GM21576 (cell line): Measurements from ENCODE around the gene FXYD7.
"Not testable (repeated sequence)": the region's sequence is repeated elsewhere in the genome, so short reads cannot be mapped to it uniquely, and the experiment has no call there.

Experiments
- ATAC-seq: cut with Tn5 transposase; IDR thresholded peaks from one replicate; pipeline ENCODE4 v1.9.1; 2021; ENCODE audit warnings: mild to moderate bottlenecking, moderate library complexity; ENCODE audit not compliant: unreplicated experiment

The FXYD7 gene

DNA sequence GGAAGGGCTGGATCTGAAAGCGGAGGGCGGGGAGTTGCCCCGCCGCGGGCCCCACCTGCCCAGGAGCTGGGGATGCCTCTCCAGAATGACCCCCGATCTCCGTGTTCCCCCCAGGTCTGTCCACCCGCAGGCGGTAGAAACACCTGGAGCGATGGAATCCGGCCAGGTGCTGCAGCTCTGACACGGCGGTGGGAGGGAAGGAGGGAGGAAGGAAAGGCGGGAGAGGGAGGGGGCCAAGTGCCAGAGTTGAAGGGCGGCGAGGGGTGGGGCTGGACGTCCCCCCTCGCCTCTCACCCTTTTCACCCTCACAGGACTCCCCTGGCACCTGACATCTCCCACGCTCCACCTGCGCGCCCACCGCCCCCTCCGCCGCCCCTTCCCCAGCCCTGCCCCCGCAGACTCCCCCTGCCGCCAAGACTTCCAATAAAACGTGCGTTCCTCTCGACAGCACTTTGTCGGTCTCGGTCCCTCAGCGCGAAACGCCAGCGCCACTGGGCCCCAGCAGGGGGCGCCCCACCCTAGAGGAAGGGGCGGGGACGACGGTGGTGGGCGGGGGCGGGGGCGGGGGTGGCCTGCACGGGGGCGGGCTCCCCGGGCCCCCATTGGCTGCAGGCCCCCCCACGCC lies 337 bp upstream of the FXYD7 start:
- ATAC-seq = no peak

DNA sequence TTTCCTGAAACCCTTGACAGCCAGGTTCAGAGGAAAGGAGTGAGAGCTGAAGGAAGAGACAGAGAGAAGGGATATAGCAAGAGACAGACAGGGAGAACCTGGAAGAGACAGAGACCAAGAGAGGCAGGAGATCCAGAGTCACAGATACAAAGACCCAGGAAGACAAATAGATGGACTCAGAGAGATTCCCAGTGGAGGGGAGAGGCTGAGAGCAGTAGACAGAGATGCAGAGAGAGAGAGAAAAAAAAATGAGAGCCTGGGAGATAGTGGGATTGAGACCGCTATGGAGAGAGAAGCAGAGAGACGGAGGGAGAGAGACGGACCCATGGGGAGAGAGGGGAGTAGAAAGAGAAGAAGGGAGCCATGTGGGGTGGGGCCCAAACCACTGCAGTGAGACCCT lies 763 bp downstream of the FXYD7 start:
- ATAC-seq = no peak

DNA sequence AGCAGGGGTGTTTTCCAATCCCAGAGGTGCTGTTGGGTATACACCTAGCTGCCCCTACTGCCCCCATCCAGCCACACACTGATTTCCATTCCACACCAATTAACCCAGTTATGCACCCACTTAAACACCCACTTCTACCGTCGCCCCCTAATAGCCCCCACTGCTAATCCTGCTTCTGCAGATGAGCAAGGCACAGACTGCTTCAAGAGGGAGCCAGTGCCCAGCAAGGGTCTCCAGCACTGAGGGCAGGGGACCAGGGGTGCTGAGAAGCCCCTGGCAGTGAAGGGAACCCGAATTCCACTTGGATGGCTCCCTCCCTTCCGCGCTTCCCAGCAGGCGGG lies 1.2 kb downstream of the FXYD7 start:
- no peak for ATAC-seq

DNA sequence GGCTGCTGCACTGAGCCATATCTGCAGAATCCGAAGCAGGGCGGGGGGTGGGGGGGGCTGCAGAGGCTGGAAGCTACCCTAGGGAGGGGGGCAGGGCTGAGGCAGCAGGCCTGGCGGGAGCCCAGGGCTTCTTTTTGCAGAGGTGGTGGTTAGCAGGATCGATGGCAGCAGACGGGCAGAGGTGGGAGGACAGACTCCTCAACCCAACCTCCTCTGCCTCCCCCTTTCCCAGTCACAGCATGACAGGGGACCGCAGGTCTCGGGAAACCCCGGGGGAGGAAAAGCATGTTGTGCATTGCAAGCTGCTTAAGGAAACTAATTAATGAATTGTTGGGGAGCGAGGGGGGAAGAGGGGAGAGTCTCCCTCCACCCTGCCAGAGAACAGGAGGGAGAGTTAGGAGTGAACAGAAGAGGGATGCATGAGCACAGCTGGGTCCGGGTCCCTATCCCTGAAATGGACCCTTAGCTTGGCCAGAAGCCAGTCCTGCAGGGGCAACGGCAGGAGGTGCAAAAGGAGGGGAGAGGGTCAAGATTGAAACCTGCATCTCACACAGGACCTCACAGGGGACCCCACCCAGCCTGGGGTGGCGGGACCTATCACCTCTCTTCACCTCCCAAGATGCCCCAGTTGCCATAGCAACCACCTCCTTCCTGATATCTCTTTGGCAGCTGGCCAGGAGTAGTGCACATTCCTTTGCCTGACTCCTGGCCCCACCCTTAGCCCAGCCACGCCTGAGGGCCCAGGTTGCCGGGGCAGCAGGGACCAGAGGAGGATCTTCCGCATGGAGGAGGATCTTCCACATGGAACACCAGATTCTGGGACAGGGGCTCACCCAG lies 1.8 kb downstream of the FXYD7 start:
- no peak for ATAC-seq

DNA sequence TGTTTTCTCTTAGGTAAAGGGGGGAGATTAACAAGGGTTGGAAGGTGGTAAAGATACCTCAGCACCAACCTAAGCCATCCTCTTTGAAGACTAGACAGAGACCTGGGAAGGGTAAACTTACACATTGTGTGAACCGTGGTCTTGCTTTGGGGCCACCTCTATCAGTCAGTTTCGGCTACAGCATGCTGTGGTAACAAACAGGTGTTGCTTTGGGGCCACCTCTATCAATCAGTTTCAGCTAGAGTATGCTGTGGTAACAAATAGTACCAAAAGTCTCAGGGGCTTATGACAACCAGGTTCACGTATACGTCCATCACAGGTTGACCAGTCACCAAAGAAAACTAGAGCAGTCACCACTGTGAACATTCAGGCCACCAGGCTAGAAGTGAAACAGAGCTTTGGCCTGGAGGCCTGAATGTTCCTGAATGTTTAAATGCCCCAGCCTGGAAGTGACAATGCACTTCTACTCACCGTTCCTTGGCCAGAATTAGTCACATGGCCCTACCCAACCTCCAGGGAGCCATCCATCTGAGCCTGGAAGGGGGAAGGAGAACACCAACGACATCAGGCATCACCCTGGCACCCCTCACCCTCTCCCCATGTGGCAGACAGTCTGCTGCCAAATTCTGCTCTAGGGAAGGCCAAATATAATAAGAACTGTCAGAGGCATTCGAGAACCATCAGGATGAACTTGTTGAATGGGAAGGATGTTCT lies 3.8 kb downstream of the FXYD7 start:
- ATAC-seq = no peak

DNA sequence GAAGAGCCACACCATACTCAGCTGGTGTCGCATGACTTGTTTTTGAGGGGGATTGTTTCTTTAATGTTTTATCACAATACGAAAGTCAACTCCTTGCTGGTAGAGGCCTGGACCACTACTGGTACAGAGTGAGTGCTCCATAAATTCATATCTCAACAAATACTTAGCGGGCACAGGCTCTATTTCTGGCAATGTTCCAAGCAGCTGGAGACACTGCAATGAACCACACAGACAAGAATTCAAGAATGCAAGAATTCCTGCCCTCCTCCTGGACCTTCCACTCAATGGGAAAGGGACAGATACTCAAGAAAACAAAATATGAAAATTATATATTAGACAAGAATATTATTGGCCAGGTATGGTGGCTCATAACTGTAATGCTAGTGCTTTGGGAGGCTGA lies 6.4 kb downstream of the FXYD7 start:
- ATAC-seq = no peak

DNA sequence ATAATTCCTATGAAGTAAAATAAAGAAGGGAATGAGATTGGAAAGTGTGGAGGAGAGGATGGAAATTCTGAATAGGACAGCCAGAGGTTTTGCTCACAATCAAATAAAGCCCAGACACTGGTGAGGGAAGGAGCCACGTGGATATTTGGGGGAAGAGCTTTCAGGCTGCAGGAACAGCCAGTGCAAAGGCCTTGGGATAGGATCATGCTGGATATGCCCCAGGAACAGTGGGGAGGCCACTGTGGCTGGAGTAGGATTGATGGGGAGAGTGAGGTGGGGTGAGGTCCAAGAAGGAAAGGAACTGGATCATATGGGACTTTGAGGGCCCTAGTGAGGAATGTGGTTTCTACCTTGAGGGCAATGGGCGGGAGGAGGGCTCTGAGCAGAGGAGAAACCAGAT lies 7.4 kb downstream of the FXYD7 start:
- no peak for ATAC-seq

DNA sequence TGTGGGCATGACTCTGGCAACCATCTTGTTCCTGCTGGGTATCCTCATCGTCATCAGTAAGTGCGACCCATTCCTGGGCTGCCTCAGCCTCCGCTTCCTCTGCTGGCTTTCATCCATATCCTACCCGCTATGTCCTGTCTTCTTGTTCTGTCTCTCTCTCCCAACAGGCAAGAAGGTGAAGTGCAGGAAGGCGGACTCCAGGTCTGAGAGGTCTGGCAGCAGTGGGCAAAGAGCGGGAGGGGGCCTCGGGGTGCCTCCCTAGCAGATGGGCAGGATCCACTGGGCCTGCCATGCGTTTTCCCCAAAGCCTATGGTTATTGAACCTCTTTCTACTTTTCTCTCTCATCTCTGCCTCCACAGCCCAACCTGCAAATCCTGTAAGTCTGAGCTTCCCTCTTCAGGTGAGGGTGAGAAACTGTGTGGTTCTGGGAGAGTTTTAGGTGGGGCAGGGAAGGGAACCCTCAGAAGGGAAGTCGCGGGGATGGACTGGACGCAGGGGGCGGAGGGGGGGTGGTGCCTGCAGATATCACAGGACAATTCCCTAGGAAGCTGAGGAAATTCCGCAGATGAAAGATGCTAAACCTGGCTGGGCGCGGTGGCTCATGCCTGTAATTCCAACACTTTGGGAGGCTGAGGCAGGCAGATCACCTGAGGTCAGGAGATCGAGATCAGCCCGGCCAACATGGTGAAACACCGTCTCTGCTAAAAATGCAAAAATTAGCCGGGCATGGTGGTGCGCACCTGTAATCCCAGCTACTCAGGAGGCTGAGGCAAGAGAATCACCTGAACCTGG lies 8.4 kb downstream of the FXYD7 start:
- no peak for ATAC-seq

DNA sequence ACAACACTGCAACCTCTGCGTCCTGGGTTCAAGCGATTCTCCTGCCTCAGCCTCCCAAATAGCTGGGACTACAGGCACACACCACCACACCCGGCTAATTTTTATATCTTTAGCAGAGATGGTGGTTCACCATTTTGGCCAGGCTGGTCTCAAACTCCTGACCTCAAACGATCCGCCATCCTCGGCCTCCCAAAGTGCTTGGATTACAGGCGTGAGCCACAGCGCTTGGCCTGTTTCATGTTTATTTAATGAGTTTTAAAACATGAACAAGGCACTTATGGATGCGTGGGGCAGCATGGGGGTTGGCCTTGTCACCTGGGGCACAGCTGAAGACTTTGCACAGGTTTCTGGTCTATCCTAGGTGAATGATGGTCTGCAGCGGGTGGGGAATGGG lies 10.1 kb downstream of the FXYD7 start:
- not testable (repeated sequence) for ATAC-seq

DNA sequence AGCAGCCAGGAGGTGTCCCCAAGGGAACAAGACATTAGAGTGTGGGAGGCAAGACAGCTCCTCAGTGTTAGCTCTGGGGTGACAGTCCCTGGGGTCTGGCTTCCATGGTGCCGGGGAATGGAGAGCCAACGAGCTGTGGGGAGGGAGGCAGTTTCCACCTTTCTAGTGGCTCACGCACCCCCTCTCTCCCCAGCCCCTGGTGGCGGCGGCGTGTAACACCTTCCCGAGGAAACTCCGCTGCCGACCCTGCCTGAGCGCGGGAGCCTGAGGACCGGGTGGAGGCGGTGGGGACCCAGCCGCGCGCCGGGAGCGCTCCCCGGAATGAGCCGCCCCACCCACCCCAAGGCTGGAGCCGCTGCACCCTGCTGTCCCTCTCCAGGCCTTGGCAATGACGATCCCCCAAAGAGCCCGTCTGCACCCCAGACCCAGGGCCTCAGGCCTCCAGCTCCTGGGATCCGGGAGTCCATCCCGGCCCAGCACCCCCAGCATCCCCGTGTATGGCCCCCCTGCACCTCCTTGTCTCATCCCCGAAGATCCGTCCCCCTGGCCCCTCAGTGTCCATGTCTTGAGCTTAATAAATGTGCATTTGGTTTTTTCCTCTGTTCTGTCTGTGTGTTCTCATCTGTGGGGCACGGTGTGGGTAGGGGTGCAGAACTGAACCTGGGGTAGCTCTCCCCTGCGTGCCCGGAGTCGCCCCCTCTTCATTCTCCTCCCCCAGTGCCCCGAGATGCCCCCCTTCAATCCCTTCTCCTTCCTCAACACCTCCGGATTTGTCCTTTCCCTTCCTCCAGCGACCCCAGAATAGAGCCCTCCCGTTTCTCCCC lies 10.9 kb downstream of the FXYD7 start:
- no peak for ATAC-seq

DNA sequence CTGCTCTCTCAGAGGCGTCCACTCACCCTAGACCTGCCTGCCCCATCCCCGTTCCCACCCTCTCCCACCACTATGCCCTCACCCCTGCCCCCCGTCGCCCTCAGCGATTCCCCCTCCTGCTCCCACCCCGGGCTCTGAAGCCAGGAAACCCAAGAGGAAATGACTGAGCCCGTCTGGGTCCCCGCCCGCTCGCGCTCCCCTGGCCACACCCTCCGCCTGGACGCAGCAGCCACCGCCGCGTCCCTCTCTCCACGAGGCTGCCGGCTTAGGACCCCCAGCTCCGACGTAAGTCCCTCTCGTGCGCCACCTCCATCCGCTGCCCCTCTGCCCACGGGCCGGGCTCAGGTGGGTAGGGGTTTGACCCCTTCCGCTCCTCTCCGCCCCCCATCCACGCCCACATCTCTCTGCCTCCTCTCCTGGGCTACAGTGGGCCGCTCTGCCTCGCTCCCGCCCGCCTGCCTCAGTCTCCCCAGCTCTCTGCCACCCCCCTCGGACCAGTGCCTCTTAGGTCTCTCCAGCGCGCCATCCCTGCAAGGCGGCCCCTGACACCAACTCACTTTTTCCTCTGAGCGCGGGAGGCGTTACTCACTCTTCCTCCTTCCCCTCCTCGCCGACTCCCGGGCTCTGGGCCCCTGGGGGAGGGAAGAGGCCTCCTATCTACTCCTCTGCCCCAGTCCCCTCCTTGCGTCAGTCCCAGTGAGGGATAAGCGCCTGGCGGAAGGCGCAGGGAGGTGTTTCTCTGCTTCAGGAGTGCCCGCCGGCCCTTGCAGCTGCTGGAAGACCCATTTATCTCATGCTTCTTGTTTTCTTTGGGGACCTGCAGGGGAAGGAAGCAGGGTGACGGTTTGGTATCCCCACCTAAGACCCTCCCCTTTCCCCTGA lies 11.7 kb downstream of the FXYD7 start, which contains the start of gene FXYD5:
TSS of gene FXYD5 (plus strand) at position 211 of the 882 bp plus-strand sequence. CDS start 816 bp downstream, outside the sequence.
- no peak for ATAC-seq

DNA sequence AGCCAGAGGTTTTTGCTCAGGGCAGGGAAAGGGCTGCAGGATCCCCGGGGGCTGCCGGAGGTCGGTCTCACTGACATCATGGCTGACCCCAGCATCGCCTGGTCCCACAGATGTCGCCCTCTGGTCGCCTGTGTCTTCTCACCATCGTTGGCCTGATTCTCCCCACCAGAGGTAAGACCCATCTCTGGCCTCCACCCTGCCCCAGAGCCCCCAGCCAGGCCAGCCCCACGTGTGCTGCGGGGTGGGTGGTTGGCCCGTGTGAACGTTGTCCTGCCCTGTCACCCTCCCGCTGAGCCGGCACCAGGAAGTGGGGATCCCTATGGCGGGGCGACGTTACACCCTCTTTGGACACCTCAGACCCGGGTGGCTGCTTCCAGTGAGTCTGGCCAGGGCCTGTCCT lies 12.4 kb downstream of the FXYD7 start:
- no peak for ATAC-seq

DNA sequence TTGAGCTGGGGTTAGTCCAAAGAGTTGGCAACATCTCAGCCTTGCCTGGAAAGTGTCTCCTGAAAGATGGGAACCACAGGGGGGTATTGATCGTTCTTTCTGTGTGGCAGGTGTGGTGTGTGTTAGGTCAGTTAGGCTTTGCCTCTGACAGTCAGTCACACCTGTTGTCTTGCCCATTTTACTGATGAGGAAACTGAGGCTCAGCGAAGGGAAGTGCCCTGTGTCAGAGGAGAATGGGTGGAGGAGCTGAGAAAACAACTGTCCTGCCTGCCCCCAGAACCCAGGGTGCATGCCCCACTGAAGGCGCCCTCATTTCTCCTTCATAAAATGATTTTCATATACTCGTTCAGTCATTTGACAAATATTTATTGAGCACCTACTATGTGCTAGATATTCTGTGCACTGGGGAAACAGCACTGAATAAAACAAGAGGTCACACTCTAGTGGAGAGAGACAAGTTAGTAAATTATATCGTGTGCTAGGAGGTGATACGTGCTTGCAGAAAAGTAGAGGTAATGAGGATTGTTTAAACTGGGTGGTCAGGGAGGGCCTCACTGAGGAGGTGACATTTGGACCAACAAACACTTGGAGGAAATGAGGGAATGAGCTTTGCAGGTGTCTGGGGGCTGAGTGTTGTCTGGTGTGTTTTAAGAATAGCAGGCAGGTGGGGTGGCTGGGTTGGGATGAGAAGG lies 13.1 kb downstream of the FXYD7 start:
- ATAC-seq = no peak

DNA sequence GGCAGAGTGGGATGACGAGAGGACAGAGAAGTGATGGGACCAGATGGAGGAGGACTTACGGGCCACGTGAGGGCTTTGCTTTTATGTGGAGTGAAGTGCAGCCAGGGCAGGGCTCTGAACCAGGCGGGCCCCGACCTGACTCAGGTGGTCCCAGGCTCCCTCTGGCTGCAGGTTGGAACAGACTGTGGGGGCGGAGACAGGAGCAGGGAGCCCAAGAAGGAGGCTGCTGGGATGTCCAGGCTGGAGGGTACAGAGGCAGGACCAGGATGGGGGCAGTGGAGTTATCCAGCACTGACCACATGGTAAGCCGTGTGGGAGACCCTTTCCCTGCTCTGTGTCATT lies 13.6 kb downstream of the FXYD7 start:
- no peak for ATAC-seq

DNA sequence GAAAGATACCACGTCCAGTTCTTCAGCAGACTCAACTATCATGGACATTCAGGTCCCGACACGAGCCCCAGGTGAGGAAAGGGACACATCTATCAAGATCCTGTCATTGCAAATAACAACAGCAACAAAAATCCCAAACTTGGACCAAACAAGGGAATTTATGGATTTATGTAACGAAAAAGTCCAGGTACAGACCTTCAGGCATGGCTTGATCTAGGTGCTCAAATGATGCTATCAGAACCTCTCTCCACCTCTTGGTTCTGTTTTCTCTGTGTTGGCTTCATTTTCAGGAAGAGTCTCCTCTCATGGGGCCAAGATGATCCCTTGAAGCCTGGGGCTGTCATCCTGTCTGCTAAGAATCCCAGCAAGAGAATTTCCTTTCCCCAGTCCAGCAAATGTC lies 14.4 kb downstream of the FXYD7 start:
- no peak for ATAC-seq

DNA sequence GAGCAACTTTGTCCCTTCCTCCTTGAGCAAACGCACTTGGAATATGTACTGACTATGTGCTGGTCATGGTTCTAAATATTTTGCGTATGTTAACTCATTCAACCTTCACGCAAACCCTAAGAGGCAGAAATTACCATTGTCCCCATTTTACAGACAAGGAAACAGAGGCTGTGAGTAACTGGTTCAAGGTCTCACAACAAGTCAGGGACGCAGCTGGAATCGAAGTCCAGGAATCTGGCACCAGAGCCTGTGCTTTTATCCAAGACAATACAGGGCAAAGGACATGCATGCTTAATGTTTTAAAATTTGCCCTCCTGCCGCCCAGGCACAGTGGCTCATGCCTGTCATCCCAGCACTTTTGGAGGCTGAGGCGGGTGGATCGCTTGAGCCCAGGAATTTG lies 16.6 kb downstream of the FXYD7 start:
- no peak for ATAC-seq

DNA sequence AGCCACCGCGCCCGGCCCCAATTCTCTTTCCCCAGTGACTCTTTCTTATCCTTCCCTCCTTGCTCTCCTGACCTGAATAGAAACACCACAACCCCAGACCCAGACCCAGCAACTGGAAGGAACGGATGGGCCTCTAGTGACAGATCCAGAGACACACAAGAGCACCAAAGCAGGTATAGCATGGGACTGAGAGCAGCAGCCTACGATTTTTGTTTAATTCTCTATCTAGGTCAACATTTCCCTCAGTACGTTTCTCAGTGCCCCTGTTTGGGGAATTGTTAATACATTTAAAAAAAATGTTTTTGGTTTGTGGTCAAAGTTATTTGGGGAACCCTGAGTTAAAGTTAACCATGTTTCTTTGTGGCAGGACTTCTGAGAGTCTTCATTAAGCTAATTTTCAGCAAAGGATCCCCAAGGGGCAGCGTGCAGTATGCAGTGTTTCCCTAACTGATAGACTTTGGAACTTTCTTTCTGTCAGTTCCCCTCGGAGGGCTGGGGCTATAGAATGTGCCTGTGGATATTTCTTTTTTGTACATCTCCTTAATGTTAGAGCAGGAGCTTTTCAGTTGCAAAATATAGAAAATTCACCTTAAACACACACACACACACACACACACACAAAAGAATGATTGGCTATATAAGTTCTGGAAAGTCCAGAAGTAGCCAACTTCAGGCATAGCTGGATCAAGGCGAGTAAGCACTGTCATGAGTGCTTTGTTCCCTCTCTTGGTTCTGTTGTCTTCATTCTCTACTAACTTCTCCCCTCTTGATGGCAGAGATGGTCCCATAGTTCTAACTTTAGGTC lies 17.8 kb downstream of the FXYD7 start:
- ATAC-seq = no peak

DNA sequence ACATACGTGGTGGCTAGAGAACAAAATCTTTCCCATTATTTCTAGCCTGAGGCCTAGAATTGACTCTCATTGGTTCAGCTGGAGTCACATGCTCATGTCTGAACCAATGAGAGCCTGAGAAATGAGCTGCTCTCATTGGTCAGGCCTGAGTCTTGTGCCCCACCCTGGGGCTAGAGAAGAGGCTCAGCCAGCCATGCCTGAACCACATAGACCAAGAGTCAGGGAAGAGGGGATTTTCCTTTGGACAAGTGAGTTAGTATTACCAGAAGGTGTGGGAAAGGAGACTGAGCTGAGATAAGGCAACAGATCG lies 18.3 kb downstream of the FXYD7 start:
- no peak for ATAC-seq
